Gastroesophageal sphincter (tissue), 4 donors: ENCODE measurements around the gene INSM2. TPM values are rescaled to one million over a fixed set of nuclear protein-coding genes. Genes with fewer than 3 reads are reported as not detected.

Source experiments
- ATAC-seq: fragments of 150-250 bp; one replicate; pipeline ENCODE4 v1.9.1; 2016; ENCODE audit warnings: mild to moderate bottlenecking, moderate library complexity
- H3K27ac ChIP-seq, 4 donors: fragments of 200-600 bp; sonication (generic) in 3 of 4; 1 replicate in 3 of 4; 2 replicates in 1 of 4; pipeline ENCODE4 v1.5.1; 2016 to 2019
- H3K27me3 ChIP-seq: fragments of 200-600 bp; sonication (generic); one replicate; pipeline ENCODE4 v1.5.1; 2019
- H3K36me3 ChIP-seq, 2 donors: fragments of 200-600 bp; sonication (generic); one replicate each; pipeline ENCODE4 v1.5.1; 2019; ENCODE audit warnings: control low read depth in 1 of 2
- H3K4me1 ChIP-seq, 3 donors: fragments of 200-600 bp; sonication (generic); 1 replicate in 2 of 3; 2 replicates in 1 of 3; pipeline ENCODE4 v1.5.1; 2016 to 2019; ENCODE audit warnings: control low read depth in 2 of 3
- H3K4me3 ChIP-seq, 2 donors: fragments of 200-600 bp; sonication (generic); one replicate each; pipeline ENCODE4 v1.5.1; 2019; ENCODE audit warnings: mild to moderate bottlenecking in 1 of 2, moderate library complexity in 1 of 2
- H3K9me3 ChIP-seq, 3 donors: fragments of 200-600 bp; sonication (generic); one replicate each; pipeline ENCODE4 v1.5.1; 2017 to 2019; ENCODE audit warnings: control low read depth in 2 of 3
- EP300 ChIP-seq: sonication (generic); formaldehyde crosslinking; IDR thresholded peaks from one replicate; pipeline ENCODE4 v1.6.1; 2017; ENCODE audit warnings: antibody characterized with exemption, mild to moderate bottlenecking
- POLR2A ChIP-seq, 2 donors: fragments of 450-650 bp; IDR thresholded peaks; one replicate each; pipeline ENCODE4 v1.6.1; 2017; ENCODE audit warnings: antibody characterized with exemption in 2 of 2, mild to moderate bottlenecking in 2 of 2, moderate library complexity in 1 of 2
- POLR2AphosphoS5 ChIP-seq: sonication (generic); formaldehyde crosslinking; IDR thresholded peaks from one replicate; pipeline ENCODE4 v1.6.1; 2017; ENCODE audit warnings: antibody characterized with exemption
- WGBS, 2 donors: methylation state at CpG; one replicate each; pipeline ENCODE4 v1.1.5; 2018; ENCODE audit warnings: low coverage in 1 of 2; 5-methylcytosine and 5-hydroxymethylcytosine counted together
- total RNA-seq, 4 donors: library from RNA; depleted of rRNA; stranded (reverse); fragments of >200 nt; gene quantifications; one replicate each; pipeline ENCODE4 v1.1.0, GENCODE V29; 2016
- TF ChIP-seq, protein P1 (sequence below), 4 experiments: fragments of 200-600 bp in 2 of 4; fragments of 450-650 bp in 2 of 4; sonication (generic) in 1 of 4; IDR thresholded peaks; one replicate each; pipeline ENCODE4 v1.5.1; 2017 to 2019; ENCODE audit warnings: antibody characterized with exemption in 4 of 4, mild to moderate bottlenecking in 2 of 4, moderate library complexity in 2 of 4

INSM2 gene, protein sequence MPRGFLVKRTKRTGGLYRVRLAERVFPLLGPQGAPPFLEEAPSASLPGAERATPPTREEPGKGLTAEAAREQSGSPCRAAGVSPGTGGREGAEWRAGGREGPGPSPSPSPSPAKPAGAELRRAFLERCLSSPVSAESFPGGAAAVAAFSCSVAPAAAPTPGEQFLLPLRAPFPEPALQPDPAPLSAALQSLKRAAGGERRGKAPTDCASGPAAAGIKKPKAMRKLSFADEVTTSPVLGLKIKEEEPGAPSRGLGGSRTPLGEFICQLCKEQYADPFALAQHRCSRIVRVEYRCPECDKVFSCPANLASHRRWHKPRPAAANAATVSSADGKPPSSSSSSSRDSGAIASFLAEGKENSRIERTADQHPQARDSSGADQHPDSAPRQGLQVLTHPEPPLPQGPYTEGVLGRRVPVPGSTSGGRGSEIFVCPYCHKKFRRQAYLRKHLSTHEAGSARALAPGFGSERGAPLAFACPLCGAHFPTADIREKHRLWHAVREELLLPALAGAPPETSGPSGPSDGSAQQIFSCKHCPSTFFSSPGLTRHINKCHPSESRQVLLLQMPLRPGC
- under 1 TPM in 1 of 4 donors, not detected in 3; 0.23 TPM for total RNA-seq

DNA sequence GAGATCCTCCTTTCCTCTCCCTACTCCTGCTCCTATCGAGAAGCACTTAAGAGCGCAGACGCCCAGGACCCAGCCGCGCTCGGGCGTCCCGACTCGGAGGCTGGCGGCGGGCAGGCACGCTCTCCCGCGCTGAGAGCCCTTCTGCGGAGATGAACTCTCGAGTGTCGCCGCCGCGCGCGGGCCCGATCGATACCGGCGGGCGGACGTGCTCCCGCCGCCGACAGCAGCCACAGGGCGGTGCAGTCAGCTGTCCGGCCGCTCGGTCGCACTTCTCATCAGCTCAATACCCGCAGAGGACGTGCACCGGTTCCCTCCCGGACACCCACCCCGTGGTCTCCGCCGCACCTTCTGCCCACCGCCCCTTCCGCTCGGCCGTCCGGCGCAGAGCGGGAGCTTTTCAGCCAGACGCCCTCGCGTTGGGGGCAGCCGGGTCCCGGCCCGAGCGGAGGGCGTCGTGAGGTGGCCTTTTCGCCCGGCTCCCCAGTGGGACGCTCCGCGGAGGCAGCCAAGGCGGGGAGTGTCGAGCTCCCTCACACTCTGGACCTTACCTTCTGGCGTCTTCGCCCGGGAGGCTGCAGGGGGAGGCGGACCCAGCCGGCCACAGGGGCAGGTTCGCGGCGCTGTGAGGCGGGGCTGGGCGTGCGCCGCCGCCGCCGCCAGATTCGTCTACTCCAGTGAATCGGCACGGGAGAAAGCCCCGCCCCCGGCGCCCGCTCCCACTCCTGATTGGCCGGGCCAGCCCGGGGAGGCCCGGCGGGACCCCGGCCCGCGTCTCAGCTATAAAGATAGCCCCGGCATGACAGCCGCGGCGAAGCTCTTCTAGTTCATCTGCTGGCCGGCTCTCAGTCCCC lies at the start of gene INSM2:
Gene INSM2 (plus strand): TSS at position 808 of the 851 bp plus-strand sequence. CDS start 89 bp downstream, outside the sequence.
- WGBS, 2 donors: 0% methylated on average over 1 to 5 of the region's 100 CpGs
- no peaks in the 10 kb centered on the region for H3K9me3 ChIP-seq
- peaks cover 0 to 31% (median 17%) of the 10 kb centered on the region in 3 donors for H3K4me1 ChIP-seq
- peak in 1 of 2 donors; percentile 5 for TF ChIP-seq POLR2A (IDR thresholded peaks at IDR 0.05)
- no peak for TF ChIP-seq POLR2AphosphoS5
- no peak for TF ChIP-seq EP300
- TF ChIP-seq, protein P1, sequence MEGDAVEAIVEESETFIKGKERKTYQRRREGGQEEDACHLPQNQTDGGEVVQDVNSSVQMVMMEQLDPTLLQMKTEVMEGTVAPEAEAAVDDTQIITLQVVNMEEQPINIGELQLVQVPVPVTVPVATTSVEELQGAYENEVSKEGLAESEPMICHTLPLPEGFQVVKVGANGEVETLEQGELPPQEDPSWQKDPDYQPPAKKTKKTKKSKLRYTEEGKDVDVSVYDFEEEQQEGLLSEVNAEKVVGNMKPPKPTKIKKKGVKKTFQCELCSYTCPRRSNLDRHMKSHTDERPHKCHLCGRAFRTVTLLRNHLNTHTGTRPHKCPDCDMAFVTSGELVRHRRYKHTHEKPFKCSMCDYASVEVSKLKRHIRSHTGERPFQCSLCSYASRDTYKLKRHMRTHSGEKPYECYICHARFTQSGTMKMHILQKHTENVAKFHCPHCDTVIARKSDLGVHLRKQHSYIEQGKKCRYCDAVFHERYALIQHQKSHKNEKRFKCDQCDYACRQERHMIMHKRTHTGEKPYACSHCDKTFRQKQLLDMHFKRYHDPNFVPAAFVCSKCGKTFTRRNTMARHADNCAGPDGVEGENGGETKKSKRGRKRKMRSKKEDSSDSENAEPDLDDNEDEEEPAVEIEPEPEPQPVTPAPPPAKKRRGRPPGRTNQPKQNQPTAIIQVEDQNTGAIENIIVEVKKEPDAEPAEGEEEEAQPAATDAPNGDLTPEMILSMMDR (IDR thresholded peaks at IDR 0.05): no peak
- H3K4me3 ChIP-seq: peak within 1 kb of the TSS; percentile 12 to 54
- ATAC-seq: peak; percentile 43
- no peak within 1 kb of the TSS for H3K27ac ChIP-seq
- H3K36me3 ChIP-seq: peaks cover 0 to 9% of the 10 kb centered on the region in 2 donors
- peaks cover 71% of the 10 kb centered on the region for H3K27me3 ChIP-seq

DNA sequence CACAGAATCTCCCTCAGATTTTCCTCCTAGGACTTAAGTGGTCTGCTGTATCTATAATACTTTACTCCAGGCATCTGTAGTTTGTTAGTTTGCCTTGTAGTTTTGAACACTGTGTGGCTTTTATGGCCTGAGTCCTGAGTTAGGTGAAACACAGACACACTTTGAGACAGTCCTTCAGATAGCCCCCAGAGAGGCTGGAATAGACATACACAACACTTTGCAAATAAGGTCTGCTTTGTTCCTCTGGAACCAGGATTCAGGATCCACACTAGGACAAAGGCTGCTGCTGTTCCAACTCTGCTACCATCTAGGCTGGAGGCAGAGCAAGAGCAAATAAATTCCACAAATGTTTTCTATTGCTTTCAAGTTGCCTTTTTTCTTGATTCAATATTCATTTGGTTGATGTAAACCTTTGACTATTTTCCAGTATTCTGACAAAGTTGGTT lies 41.4 kb upstream of the INSM2 start:
- no peak for ATAC-seq
- no peak overlapping the region for H3K27ac ChIP-seq
- H3K4me1 ChIP-seq: no peaks in the 10 kb centered on the region
- TF ChIP-seq POLR2A (IDR thresholded peaks at IDR 0.05) (no peak), EP300 (no peak), POLR2AphosphoS5 (no peak)
- TF ChIP-seq, protein P1 (IDR thresholded peaks at IDR 0.05): no peak
- no peaks in the 10 kb centered on the region for H3K27me3 ChIP-seq
- H3K36me3 ChIP-seq: no peaks in the 10 kb centered on the region
- H3K4me3 ChIP-seq: no peak overlapping the region
- H3K9me3 ChIP-seq: peaks cover 0 to 42% (median 0%) of the 10 kb centered on the region in 3 donors

DNA sequence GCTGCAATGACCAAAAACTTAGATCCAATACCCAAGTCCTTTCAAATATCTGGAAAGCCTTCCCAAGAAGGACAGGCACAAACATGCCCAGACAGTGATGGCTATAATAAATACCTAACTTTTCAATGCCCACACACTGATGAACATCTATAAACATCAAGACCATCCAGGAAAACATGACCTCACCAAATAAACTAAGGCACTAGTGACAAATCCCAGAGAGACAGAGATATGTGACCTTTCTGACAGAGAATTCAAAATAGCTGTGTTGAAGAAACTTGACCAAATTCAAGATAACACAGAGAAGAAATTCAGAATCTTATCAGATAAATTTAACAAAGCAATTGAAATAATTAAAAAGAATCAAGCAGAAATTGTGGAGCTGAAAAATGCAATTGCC lies 38.7 kb upstream of the INSM2 start:
- H3K9me3 ChIP-seq: peaks cover 0 to 36% (median 0%) of the 10 kb centered on the region in 3 donors

DNA sequence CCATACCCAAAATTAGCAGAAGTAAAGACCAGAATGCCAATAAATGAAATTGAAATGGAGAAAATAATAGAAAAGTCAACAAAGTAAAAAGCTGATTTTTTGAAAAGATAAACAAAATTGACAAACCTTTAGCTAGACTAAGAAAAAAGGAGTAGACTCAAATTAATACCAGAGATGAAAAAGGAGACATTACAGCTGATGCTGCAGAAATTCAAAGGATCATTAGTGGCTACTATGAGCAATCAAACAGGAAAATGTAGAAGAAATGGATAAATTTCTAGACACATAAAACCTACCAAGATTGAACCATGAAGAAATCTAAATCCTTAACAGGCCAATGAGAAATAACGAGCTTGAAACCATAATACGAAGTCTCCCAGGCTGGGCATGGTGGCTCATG lies 34.8 kb upstream of the INSM2 start:
- H3K27ac ChIP-seq: no peak overlapping the region
- TF ChIP-seq, protein P1 (IDR thresholded peaks at IDR 0.05): no peak
- TF ChIP-seq POLR2A (IDR thresholded peaks at IDR 0.05): no peak

More for the DNA sequence above, 38.7 kb upstream of the INSM2 start:
- Histone ChIP-seq H3K4me1 (no peaks in the 10 kb centered on the region), H3K27me3 (no peaks in the 10 kb centered on the region), H3K4me3 (no peak overlapping the region), H3K27ac (no peak overlapping the region), H3K36me3 (no peaks in the 10 kb centered on the region)
- no peak for ATAC-seq
- TF ChIP-seq POLR2AphosphoS5 (no peak), POLR2A (IDR thresholded peaks at IDR 0.05) (no peak), EP300 (no peak)
- TF ChIP-seq, protein P1 (IDR thresholded peaks at IDR 0.05): no peak

More for the DNA sequence above, 34.8 kb upstream of the INSM2 start:
- ATAC-seq: no peak
- H3K36me3 ChIP-seq: no peaks in the 10 kb centered on the region
- 81 to 82% methylated on average over 2 of the region's 2 CpGs for WGBS, 2 donors
- H3K27me3 ChIP-seq: no peaks in the 10 kb centered on the region
- no peak overlapping the region for H3K4me3 ChIP-seq
- no peaks in the 10 kb centered on the region for H3K4me1 ChIP-seq
- peaks cover 0 to 7% (median 0%) of the 10 kb centered on the region in 3 donors for H3K9me3 ChIP-seq
